Stimulated activated CD4-positive, alpha-beta T cell treated with anti-CD3 and anti-CD28 coated beads, Interleukin-12 subunit alpha, Interleukin-12 subunit beta, amount 100 ng/mL, for 4 hours (primary cell): Measurements from ENCODE around the gene LTN1.
"Not testable (repeated sequence)": the region's sequence is repeated elsewhere in the genome, so short reads cannot be mapped to it uniquely, and the experiment has no call there.

ENCODE experiments used
- DNase-seq: peaks from one replicate; pipeline ENCODE4 v3.0.0-alpha.2; 2020

The LTN1 gene

DNA sequence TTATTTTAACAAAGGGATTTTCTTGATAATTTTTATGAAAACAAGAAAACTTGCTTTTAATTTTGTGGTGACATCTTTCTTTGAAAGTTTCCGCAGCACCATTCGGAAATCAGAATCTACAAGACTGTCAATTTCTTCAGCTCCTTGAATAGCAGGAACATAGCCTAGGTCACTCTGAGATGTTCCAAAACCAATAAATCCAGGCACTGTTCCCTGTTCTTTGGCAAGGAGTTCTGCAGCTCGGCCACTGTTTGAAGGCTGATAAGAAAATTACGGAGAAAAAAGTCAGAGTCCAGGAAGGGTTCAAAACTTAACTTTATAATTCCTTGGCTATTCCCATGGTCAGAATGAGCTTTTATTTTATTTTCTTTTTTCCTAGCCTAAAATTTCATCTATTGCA lies 6.0 kb downstream of the LTN1 start:
- DNase-seq = no peak

- DNase-seq = no peak
These were observed 10.0 kb downstream of the LTN1 start for GRCh38 chr21:28982637-28983036.

- DNase-seq = no peak
These were observed 13.6 kb downstream of the LTN1 start for GRCh38 chr21:28979092-28979491.

- DNase-seq = no peak
These were observed 17.3 kb downstream of the LTN1 start for GRCh38 chr21:28975397-28975796.

DNA sequence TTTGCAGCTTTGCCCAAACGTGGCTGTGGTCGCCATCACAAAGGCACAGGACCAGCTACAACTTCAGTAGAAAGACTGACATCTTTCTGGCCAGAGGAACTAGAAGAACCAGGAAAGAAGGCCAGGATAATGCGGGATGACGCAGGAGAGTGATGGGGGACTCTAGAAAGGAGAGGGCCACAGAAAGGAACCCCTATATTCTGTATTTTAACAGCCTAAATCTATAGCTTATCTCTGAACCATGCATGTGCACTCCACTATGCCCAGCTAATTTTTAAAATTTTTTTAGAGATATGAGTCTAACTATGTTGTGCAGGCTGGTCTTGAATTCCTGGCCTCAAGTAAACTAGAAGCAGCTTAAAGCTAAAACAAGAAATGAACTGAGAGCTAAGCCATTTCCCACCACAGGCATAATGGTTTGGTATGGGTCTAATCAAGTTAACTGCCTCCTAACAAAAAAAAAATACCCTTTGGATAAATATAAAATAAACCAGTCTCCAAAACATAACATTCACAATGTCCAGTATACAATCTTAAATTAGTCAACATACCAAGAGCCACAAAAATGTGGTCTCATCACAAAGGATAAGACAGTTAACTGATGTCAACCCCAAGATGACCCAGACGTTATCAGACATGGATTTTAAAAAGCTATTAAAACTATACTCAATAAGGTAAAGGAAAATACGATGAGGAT lies 18.0 kb downstream of the LTN1 start:
- no peak for DNase-seq

DNA sequence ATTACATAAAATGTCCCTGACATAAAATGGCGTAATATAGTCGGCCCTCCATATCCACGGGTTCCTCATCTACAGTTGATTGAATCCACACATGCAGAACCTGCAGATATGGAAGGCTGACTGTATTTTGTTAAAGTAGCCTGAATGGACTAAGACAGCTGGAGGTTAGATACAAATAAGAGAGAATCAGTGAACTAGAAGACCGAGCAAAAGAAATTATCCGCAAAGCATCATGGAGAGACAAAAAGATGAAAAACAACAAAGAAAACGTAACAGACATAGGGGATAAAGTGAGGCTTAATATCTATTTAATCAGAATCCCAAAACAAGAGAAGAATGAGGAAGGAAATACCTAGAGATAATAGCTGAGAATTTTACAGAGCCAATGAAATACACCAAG lies 20.3 kb downstream of the LTN1 start:
- DNase-seq = no peak

DNA sequence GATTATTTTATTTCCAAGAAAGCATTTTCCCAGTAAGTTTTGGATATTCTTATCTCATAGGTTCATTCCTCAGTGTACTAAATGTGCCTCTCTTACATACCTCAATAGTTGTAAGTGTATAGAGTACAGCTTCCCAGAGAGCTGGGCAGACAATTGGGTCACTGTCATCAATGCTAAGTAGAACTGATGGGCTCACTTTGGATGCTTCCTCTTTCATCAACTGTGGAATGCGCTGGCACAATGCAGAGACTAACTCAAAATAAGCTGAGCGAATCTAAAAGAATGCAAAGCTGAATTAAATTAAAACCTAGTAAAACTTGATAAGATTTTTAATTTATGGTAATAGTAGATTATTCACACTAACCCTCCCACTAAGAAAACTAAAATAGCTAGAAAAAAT lies 21.5 kb downstream of the LTN1 start:
- no peak for DNase-seq

DNA sequence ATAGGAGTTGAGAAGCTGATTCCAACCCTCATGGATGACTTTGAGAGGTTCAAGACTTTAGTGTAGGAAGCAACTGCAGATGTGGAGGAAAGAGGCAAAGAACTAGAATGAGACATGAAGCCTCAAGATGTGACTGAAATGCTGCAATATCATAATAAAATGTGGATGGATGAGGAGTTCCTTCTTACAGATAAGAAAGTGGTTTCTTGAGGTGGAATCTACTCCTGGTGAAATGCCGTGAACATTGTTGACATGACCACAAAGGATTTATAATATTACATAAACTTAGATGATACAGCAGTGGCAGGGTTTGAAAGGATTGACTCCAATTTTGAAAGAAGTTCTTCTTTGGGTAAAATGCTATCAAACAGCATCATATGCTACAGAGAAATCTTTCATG lies 28.8 kb downstream of the LTN1 start:
- no peak for DNase-seq

GRCh38 chr21:28962465-28962864 lies 30.2 kb downstream of the LTN1 start:
- DNase-seq = no peak

- DNase-seq = no peak
These were observed 30.8 kb downstream of the LTN1 start for GRCh38 chr21:28961927-28962326.

DNA sequence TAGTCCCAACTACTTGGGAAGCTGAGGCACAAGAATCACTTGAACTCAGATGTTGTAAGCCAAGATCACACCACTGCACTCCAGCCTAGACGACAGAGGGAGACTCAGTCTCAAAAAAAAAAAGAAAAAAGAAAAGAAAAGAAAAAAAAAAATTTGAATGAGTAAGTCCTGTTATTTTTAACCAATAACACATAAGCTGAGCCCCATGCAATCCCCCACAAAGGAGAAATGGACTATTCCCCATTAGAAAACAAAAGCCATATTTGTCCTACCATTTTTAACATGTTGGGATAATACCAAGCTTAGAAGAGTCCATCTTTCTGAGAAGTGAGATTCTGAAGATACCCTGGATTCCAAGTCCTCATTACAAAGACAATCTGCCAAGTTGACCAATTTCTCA lies 32.4 kb downstream of the LTN1 start:
- no peak for DNase-seq

DNA sequence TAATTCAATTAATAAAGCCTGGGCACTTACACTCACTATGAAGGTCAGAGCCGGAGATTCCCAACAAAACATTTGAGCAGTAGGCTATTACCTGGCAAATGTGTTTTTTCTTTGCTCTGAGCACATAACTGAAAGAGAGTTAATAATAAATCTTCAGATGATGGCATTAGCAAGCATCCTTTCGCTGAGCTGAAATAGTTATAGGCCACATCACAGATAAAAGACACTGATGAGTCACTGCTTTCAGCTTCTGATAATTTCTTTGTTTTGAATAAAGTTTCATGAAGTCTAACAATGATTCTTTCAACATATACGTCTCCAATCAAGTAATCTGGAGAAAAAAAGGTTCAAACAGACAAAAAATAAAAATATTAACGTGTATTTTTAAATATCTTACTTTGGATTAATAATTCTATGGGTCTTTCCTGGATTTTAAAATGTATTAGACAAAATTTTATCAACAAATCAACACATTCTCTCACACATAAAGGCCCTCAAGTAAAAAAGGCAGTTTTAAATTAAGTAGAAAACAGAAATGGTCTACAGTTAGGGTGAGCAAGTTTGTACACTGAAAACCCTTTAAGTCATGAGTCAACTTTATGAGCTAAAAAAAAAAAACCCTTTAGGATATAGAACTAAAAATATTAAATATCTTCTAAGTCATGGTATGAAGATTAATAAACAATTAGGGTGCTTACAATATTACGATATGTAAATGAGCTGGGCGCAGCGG lies 33.1 kb downstream of the LTN1 start:
- no peak for DNase-seq

- DNase-seq = no peak
These were observed 39.4 kb downstream of the LTN1 start for GRCh38 chr21:28953247-28953646.

GRCh38 chr21:28952686-28953085 lies 40.0 kb downstream of the LTN1 start:
- no peak for DNase-seq

GRCh38 chr21:28949318-28949717 lies 43.4 kb downstream of the LTN1 start:
- DNase-seq = no peak

DNA sequence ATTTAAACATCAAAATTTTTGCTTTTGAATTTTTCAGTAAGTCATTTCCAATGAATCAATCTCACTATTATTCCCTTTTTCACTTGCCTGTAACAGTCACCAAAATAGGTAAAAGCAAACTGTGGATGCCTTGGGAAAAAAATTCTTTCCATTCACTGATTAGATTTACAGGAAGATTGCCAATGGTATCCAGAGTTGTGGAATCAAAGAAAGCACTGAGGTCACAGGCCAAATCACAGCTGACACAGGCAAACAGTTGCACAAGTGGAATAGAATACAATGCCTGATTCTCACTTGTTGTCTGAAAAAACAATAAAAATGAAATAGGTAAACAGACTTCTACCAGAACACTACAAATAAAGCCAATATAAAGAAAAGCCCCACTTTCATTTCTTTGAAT lies 48.4 kb downstream of the LTN1 start:
- no peak for DNase-seq

GRCh38 chr21:28943631-28944030 lies 49.0 kb downstream of the LTN1 start:
- no peak for DNase-seq

DNA sequence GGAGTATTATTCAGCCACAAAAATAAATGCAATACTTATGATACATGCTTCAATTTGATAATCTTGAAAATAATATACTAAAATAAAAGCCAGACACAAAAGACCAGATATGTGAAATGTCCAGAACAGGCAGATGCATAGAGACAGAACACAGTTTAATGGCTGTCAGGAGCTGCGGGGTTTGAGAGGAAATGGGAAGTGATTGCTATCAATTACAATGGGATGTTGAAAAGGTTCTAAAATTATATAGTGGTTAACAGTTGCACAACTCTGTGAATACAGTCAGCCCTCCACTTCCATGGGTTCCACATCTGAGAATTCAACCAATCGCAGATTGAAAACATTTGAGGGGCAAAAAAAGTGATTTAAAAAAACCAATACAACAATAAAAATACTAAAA lies 54.0 kb downstream of the LTN1 start:
- no peak for DNase-seq

GRCh38 chr21:28937737-28938136 lies 54.9 kb downstream of the LTN1 start:
- no peak for DNase-seq

GRCh38 chr21:28936721-28937120 lies 56.0 kb downstream of the LTN1 start:
- DNase-seq = no peak

- no peak for DNase-seq
These were observed 56.6 kb downstream of the LTN1 start for GRCh38 chr21:28936036-28936435.

- DNase-seq = no peak
These were observed 60.0 kb downstream of the LTN1 start for GRCh38 chr21:28932717-28933116.

DNA sequence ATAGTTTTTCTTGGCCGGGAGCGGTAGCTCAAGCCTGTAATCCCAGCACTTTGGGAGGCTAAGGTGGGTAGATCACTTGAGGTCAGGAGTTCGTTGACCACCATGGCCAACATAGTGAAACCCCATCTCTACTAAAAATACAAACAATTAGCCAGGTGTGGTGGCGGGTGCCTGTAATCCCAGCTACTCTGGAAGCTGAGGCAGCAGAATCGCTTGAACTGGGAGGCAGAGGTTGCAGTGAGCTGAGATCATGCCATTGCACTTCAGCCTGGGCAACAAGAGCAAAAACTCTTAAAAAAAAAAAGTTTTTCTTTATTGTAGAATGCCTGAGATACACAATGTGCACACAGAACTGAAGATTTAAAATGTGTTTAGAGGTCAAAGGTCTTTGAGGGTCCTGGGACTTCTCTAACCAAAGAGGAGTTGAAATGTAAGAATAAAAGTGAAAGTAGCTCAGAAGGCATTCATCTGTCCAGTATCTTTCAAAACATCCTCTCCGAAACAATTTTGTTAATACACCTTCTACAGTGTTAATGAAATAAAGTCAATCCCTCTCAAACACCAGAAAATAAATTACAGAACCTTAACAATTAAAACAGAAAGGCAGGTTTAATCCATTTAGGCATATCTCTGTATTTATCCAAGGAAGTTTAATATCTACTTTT lies 60.8 kb downstream of the LTN1 start:
- DNase-seq = not testable (repeated sequence)
